NCI-H82 treated with DMSO at 0.1 percent for 48 hours (cell line): Measurements from ENCODE around the gene CLDN12.

ENCODE experiments used
- DNase-seq: peaks from one replicate; lab custom pipeline; 2025; ENCODE audit not compliant: unreplicated experiment; lab: John Stamatoyannopoulos, UW

CLDN12 gene

DNA sequence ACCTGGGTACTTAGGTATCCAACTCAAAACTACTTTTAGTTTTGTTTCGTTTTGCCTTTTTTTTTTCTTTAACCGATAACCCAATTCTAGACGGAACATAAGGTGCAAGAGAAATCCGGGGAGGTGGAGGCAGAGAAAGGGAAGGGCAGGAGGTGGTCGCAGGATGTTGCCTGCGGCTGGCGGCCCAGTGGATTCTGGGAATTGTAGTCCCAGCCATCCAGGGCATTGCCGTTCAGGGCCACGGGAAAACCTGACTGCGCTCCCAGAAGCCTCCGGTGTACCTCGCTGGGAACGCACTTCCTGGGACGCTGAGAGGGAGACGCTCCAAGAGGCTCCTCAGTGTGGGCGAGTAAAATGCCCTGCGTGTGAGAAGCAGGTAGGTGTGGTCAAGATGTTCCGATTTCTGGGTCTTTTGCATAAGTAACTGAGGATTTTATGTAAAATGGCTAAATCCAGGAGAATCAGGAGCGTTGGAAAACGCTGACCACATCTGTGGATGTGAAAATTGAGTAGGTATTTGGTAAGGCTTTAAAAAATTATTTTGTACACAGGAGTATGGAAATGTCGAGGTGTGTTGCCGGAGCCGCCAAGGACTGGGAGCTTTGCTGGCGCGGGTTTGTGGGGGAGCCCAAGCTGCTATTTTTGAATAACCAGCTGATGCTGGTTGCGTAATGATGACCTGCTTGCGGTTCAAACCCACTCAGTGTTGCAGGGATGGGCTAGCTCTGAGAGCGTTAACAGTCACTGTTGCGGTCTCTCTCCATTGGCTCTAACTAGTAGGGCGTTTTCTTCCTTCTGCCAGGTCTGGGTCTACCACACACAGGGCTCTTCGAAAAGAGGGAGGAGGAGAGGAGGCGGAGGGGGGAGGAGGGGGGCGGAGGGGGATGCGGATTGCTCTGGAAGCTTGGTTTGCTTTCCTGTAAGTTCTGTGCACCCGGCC is at the start of gene CLDN12:
Gene CLDN12, plus strand, starts transcription at position 288 of the 940 bp plus-strand sequence. CDS start 9,216 bp downstream, outside the sequence.
- peak; percentile 82 for DNase-seq

DNA sequence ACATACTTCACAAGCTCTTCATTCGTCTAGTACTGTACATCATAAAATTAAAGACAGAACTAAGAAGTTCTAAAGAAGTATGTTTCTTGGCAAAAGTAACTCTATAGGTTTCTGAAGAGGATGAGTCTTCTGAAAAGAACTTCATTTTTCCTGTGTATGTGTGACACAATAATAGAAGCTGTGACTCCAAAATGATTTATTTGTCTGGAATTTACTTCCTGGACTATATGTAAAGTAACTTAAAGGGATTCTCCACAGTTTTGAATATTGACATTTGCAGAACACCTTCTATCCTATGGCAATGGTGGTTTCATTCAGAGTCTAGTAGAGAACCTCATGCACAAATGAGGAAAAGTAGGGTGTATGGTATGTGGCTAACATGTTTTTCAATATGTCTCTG is 19.8 kb upstream of the CLDN12 start:
- DNase-seq: no peak

DNA sequence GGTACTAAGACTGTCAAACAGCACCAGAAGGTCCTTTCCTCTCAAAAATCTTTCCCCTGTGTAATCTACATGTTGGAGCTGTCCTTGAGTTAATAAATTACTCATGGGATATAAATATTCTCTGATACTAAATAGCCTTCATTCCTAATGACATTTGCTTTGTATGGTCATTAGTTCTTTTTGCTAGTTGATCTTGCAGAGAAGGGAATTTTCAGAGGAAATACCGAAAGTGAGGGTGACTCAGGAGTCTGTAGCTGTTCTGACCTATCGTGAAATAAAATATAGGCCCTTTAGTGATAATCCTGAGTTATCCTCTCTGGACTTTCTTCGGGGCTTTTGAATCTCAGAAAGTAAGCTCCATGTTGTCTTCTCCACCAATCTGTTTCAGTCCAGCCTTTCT is 19.4 kb upstream of the CLDN12 start:
- DNase-seq: no peak

DNA sequence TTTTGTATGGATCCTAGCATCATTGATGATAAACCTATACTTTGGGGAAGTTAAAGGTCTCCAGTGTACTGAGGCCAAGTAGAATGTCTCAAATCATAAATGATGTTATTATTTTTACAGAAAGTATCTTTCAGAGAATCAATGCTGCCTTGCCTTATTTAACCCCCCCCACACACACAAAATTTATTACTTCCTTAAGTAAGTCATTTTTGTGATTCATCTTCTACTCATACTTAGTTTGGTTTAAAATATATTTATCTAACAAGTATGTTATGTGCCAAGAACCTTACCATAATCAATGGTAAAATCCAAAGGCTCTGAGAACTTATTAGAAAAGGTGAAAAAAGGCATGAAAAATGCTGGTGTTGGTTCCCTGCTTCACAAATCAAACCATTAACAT is 18.8 kb upstream of the CLDN12 start:
- no peak for DNase-seq

DNA sequence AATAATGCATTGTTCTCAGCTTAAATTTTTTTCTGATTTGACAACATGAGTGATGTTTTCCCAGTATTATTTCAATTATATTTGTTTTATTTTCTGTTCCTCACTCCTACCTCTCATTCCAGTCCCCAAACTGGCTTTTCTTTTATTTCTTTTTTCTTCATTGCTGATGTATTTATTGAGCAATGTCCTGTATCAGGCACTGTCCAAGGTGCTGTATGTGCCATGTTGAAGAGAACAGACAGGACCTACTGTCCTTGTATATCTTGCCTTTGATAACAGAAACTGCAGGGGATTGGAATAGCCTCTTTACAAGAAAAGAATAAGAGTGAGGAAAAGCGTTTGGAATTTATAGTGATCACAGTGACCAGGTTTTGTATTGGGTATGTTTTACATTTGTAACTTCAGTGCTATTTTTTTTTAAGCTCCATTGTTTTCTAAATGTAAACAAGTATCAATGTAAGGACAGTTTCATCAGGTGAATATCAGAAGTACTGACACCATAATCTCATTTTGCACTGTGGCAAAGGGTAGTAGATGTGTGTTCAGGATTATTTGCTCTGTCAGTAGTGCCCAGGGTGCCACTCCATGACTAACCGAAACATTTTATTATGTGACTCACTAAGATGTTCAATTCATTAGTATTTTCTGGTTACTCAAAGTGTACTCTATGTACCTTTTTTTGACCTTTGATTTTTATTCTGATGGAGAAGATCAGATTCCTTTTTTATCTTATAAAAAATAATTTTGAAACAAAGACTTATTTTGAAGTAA is 15.6 kb upstream of the CLDN12 start:
- no peak for DNase-seq

DNA sequence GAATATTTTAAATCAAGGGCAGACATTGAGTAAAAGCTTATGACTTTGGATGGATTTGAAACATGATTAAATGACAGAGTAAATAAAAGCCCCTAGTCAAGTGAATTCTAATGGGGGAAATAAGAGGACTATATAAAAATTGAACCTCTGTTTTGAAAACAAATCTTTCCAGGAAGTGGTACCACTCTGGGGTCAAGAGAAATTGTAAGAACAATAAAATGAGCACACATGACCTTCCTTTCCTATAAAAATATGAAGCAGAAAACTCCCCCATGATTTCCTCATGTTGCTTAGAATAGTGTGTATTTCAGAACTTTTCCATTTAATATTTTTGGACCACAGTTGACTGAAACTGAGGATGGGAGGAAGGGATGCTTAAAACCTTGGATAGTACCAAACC is 12.3 kb upstream of the CLDN12 start:
- DNase-seq: no peak

DNA sequence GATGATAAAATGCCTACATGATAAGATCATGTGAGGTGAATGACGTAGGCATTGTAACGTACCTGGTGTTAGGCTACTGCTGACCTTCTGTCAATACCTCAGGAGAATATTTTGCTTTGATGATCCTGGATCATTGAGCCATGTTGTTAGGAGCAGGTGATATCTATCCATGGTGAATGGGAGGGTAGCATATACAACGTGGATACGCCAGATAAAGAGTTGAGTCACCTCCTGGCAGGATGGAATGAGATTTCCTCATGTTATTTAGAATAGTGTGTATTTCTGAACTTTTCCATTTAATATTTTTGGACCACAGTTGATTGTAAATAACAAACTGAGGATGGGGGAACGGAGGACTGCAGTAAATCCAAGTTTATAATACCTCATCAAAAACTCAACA is 11.8 kb upstream of the CLDN12 start:
- no peak for DNase-seq

DNA sequence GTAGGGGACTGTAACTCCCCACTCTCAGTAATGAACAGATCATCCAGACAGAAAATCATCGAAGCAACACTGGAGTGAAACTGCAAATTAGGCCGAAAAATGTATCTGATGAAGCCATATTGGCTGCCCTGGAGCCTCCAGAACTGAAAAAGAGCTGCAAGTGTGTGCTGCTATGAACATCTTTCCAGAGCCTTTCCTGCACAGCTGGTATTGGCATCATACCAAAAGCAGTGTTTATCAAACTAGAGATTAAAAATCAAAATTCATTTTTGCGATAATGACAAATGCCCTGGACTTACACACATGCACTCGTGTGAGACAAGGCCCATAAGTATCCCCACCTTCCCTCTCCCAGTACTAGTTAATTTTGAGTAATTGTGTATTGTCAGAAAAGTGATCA is 6.8 kb upstream of the CLDN12 start:
- no peak for DNase-seq

DNA sequence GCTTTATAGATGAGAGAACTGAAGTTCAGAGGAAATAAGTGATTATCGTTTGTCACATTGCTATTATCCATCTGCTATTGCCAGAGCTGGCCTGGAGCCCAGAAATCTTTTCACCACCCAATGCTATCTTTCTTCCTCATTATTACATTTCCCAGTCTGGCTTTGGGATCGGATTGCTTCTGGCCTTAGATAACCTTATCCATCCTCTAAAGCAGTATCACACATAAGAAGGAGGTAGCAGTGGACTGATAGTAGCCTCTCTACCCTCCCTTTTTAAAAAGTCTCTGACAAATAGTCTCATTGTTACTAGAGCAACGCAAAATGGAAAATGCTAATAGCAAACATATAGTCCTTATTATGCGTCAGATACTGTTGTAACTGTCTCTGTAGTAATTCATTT is 1.3 kb upstream of the CLDN12 start:
- DNase-seq: peak; percentile 37

DNA sequence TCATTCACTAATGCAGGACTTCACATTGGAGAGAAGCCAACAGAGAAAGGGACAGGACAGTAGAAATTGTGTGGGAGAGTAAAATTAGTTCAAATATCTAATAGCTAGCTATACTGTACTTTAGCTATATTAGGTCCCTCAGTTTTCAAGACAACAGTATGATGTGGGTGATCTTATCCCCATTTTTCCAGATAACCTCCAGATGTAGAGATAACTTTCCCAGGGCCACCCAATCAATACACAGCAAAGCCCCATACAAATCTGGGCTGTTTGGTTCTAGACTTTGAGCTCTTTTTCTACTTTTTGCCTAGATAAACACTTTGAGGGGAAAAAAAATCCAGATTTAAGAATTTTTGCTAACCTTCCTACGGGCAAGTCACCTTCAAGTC is 482 bp upstream of the CLDN12 start:
- DNase-seq: no peak

DNA sequence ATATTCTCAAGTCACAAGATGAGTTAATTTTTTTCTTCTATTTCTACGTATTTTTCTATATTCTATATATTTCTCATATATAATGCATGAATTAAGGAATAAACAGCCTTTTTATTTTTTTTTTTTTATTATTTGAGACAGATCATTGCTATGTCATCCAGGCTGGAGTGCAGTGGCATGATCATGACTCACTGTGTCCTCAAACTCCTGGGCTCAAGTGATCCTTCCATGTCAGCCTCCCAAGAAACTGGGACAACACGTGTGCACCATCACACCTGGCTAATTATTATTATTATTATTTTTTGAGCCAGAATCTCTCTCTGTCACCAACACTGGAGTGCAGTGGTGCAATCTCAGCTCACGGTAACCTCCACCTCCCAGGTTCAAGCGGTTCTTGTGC is 1.5 kb downstream of the CLDN12 start:
- DNase-seq: no peak

DNA sequence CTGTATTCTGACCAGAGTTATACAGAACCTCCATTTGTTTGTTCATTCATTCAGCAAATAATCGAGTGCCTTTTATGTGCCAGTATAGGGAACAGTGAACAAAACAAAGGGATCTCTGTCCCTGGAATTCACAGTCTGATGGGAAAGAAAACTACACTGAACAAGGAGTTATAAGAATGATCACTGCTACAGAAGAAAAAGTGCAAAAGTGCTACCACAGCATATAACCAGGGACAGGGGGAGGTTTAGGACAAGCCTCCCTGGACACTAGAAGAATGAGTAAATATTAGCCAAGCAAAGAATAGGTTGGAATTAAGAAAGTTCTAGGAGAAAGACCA is 4.2 kb downstream of the CLDN12 start:
- no peak for DNase-seq

DNA sequence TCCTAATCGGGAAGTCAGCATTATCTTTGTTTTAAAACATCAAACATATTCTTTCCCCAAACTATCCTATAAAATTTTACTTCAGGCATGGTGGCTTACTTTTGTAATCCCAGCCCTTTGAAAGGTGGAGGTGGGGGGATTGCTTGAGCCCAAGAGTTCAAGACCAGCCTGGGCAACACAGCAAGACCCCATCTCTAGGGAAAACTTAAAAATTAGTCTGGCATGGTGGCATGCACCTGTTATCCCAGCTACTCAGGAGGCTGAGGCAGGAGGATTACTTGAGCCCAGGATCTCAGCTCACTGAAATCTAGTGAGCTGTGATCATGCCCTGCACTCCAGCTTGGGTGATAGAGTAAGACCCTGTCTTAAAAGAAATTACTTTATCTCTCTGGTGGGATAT is 4.9 kb downstream of the CLDN12 start:
- no peak for DNase-seq

DNA sequence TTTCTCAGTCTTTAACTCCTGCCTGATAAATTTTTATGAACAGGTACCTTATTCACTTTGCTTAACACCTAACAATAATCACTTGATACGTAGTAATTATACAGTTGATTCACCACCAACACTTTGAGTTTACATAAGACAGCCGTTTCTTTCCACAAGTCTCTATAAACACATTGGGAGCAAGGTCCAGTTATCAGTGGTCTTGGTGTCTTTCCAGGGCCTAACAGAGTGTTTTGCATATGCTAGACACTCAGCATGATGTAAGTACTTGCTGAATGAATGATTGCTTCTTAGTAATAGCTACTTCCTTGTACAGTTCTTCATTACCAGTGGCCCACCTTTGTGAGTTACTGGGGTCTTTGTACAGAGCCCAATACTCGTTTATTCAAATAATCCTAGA is 6.4 kb downstream of the CLDN12 start:
- no peak for DNase-seq

DNA sequence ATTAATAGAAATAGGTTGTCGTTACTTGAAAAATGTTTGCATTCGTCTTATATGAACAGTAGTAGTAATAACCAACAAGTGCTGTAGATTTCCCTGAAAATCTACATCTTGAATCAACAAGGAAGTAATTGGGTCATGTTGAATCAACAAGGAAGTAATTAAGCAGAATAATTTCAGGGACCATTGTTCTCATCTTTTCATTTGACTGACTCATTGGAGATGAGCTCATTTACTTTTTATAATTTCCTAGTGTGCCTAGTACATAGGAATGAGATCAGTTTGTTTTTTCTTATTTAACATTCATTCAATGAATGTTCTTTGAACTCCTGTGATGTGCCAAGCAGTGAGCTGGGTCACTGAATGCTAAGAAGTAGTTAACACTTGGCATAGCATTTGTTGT is 8.2 kb downstream of the CLDN12 start:
- DNase-seq: no peak

DNA sequence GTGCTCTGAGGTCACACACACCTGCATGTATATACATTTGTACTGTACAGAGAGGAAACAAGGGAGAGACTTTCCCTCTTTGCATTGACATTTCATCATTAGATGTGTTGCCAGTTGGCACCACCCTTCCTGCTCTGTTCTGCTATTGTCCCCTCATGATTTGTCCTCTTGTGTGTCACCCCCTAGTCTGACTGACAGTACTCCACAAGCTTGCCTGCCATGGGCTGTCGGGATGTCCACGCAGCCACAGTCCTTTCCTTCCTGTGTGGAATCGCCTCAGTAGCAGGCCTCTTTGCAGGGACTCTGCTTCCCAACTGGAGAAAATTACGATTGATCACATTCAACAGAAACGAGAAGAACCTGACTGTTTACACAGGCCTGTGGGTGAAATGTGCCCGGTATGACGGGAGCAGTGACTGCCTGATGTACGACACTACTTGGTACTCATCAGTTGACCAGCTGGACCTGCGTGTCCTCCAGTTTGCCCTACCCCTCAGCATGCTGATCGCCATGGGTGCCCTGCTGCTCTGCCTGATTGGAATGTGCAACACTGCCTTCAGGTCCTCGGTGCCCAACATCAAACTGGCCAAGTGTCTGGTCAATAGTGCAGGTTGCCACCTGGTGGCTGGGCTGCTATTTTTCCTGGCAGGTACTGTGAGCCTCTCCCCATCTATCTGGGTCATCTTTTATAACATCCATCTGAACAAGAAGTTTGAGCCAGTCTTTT is 9.4 kb downstream of the CLDN12 start:
- no peak for DNase-seq

DNA sequence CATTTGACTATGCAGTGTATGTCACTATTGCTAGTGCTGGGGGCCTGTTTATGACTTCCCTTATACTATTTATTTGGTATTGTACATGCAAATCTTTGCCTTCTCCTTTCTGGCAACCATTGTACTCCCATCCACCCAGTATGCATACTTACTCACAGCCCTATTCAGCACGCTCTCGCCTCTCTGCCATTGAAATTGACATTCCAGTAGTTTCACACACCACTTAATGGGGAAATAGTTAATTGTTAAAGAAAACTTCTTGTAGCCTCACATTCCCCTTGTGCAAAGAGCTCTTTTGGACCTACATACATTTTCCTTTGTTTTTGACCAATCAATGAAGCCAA is 9.9 kb downstream of the CLDN12 start:
- DNase-seq: no peak

DNA sequence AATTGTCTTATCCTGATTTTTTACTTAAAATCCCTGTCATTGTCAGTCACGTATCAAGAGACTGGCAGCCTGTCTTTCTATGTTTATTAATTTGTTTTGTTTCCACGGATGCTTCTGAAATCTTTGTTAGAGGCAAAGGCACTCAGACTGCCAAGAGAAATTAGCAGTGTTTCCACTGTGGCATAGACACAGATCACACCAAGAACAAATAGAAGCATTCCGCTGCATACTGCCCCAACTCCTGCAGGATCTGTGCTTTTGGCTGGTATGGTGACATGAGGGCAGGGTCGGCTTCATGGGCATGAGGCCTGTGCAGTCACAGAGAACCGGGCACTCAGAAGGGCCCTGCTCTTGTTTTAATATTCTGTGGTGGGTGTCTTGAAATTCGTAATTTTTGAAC is 18.4 kb downstream of the CLDN12 start:
- DNase-seq: no peak

DNA sequence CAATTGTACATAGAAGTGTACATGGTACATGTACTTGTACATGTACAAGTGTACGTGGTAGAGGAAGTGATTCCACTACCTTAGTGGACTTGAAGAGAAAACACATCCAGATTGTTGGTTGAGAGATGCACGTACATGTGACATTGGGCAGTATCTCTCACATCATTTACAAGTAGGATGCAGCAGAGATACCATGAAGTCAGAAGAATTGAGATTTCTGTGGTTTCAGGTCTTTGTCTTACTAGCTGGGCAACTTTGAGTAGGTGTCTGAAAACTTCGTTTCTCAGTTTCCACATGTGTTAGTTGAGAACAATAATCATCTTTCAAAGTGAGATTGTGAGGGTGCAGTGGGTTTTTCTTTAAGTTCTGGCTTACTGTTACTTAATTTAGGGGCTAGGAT is 21.5 kb downstream of the CLDN12 start:
- no peak for DNase-seq

DNA sequence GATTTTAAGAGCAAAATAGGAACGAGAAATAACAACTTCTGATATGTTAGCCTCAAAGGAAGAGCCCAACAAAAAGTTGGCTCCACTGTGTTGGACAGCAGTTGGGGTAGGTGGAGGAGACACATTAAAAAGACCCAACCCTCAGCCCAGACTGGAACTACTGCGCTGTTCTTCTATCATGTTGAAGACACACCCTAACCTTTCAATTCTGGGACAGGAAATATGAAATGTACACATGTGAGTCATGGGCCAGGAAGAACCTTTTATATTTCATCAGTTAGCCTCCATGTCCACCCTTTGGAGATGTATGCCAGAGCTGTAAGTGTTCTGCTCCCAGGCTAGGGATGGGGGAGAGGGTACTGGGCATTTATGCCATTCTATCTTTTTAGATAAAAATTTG is 22.1 kb downstream of the CLDN12 start:
- no peak for DNase-seq

DNA sequence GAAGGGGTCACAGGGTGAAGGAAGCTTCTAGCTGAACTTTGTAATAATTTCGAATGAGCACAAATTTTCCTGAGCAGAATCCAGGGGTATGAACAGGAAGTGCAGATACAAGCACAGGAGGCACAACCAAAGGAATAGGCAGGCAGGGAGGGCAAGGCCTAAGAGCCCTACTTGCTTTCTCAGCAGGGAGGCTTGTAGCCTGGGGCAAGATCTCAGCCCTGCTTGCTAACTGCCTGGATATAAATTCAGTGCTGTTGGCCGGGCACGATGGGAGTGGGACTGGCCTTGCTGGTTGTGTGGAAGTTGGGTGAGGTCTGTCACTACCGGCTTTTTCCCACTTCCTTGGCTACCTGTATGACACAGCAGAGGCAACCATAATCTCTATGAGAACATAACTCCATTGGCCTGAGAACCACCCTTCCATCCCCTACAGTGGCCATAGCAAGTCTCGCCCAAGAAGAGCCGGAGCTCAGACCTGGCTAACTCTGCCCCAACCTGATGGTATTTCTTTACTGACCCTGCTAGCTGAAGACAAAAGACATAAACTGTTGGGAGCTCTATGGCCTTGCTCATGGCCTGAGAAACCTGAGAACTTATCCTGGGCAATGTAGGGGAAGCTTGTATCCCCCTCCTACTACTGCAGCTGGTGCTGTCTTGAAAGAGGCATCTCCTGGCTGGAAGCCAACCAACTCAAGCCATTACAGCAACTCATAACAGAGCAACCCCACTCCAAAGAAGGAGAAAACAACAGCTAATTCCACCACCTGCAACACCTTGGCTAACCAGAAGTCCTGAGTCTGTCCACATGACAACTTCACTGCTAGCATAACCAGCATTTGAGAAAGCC is 27.6 kb downstream of the CLDN12 start:
- DNase-seq: no peak
